C4-2B (cell line): ENCODE data around the gene CABP4.

Experiments used
- CTCF ChIP-seq: fragments of 450-650 bp; conservative IDR thresholded peaks from 2 replicates; pipeline ENCODE4 v1.5.1; 2017; ENCODE audit warnings: mild to moderate bottlenecking
- ZFX ChIP-seq: fragments of 450-650 bp; IDR thresholded peaks from 2 replicates; pipeline ENCODE4 v1.6.1; 2017

DNA sequence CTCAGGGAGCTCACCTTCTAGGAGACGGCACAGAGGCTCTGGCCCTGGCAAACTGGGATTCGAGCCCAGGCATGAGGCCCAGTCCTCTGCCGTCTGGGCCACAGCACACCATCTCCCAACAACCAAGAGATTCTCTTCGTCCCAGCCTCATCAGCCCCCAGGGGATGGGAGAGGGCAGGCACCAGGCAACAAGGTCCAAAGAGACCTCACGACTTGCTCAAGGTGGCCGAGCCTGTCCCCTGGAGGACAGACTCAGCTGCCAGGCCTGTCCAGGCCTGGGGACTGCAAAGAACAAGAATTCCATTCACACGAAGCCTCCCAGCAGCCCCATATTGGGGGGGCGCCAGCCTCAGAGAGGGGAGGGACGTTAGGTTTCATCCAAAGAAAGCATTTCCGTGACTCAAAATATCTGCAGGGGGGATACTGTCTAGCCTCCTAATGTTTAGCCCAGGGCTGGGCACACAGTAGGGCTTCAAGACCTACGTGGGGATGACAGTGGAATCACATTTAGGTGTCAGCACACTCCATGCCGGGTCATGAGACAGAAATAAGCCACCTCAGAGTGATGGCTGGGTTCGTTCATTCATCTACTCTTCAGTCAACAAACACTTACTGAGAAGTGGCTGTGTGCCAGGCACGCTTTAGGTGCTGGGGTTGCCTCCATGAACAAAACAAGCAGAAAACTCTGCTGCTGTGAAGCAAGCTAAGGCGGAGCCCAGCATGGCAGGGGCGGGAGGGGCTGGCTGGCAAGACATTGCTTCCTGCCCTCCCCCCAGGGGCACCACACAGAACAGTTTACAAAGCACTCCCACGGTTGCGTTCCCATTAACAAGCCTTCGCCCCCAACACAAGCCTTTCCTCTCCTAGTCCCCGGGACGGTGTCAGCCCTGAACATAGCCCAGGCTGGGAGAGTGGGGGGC is 38.5 kb upstream of the CABP4 start:
- TF ChIP-seq CTCF (no peak), ZFX (no peak)
